ENCODE results near the gene CLEC16A. TPM values are rescaled to one million over a fixed set of nuclear protein-coding genes. Genes with fewer than 3 reads are reported as not detected.
"Not testable (repeated sequence)": the region's sequence is repeated elsewhere in the genome, so short reads cannot be mapped to it uniquely, and the experiment has no call there.

The CLEC16A gene
- total and polyA plus RNA-seq, 2 donors (not counting 1 experiment from before 2014, with no cell fraction given): 21.9 to 79.5 TPM

- ChIA-PET CTCF (interaction anchor here (0.5 to 3.2 kb wide), 3 partner anchors 10 to 307 kb away, joined by 3 to 9 read pairs (median 3); no protein-coding TSS in a partner anchor), POLR2A (interaction anchor here (0.6 to 0.9 kb wide), 3 partner anchors 14 to 58 kb away, joined by 3 to 5 read pairs (median 5); no protein-coding TSS in a partner anchor)
- intact Hi-C loops (cut with micrococcal nuclease): no loop called here
- Histone ChIP-seq H3K4me2 (replicated peaks; ENCODE audit: low read depth, low read length, poor library complexity, severe bottlenecking) (no peak overlapping the region), H3K9ac (ENCODE audit: low read length) (no peak overlapping the region), H3K27me3 (replicated peaks in 1 of 4; ENCODE audit: control extremely low read depth in 1 of 4, control insufficient read depth in 3 of 4, insufficient read depth in 4 of 4, low read length in 3 of 4) (no peaks in the 10 kb centered on the region), H3K36me3 (replicated peaks in 1 of 2; ENCODE audit: control extremely low read depth in 1 of 2, control insufficient read depth in 1 of 2, extremely low read depth in 1 of 2, insufficient read depth in 2 of 2, low read length in 1 of 2) (peaks cover 4 to 17% of the 10 kb centered on the region in 2 experiments), H3K9me3 (ENCODE audit: control extremely low read depth in 1 of 3, control insufficient read depth in 2 of 3, insufficient read depth in 1 of 3, low read length in 2 of 3) (no peaks in the 10 kb centered on the region), H3K4me3 (ENCODE audit: control extremely low read depth in 1 of 5, extremely low read depth in 1 of 5, insufficient read depth in 1 of 5, low read depth in 2 of 5, low read length in 4 of 5) (no peak overlapping the region), H4K20me1 (ENCODE audit: control insufficient read depth, insufficient read depth, low read length, poor library complexity, severe bottlenecking) (no peaks in the 10 kb centered on the region), H2AFZ (ENCODE audit: insufficient read depth, low read depth, low read length, poor library complexity, severe bottlenecking) (no peak overlapping the region), H3K27ac (ENCODE audit: low read length in 2 of 2) (no peak overlapping the region), H3K79me2 (ENCODE audit: control insufficient read depth, insufficient read depth, low read length) (peaks cover 3% of the 10 kb centered on the region), H3K4me1 (ENCODE audit: control insufficient read depth in 2 of 2, insufficient read depth in 2 of 2, low read length in 2 of 2) (peaks cover 18 to 32% of the 10 kb centered on the region in 2 donors)
- peaks cover 47% of the 10 kb centered on the region for H3K4me1 Mint-ChIP-seq
- H3K9me3 Mint-ChIP-seq (ENCODE audit: insufficient read depth): no peaks in the 10 kb centered on the region
- no peak overlapping the region for H3K4me3 Mint-ChIP-seq
- TF ChIP-seq, protein P1, sequence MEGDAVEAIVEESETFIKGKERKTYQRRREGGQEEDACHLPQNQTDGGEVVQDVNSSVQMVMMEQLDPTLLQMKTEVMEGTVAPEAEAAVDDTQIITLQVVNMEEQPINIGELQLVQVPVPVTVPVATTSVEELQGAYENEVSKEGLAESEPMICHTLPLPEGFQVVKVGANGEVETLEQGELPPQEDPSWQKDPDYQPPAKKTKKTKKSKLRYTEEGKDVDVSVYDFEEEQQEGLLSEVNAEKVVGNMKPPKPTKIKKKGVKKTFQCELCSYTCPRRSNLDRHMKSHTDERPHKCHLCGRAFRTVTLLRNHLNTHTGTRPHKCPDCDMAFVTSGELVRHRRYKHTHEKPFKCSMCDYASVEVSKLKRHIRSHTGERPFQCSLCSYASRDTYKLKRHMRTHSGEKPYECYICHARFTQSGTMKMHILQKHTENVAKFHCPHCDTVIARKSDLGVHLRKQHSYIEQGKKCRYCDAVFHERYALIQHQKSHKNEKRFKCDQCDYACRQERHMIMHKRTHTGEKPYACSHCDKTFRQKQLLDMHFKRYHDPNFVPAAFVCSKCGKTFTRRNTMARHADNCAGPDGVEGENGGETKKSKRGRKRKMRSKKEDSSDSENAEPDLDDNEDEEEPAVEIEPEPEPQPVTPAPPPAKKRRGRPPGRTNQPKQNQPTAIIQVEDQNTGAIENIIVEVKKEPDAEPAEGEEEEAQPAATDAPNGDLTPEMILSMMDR (IDR thresholded peaks at IDR 0.05): no peak
- no CpG with 5 or more reads among the region's 9 CpGs for WGBS (ENCODE audit: insufficient coverage)
- no peaks in the 10 kb centered on the region for H3K27me3 Mint-ChIP-seq
- DNase-seq (no peak), ATAC-seq (ENCODE audit: low read depth) (no peak)
- H3K27ac Mint-ChIP-seq: no peak overlapping the region
These were observed 157.5 kb downstream of the CLEC16A start for GRCh38 chr16:11101695-11102522.

- Histone ChIP-seq H4K20me1 (ENCODE audit: control insufficient read depth, insufficient read depth, low read length, poor library complexity, severe bottlenecking) (no peaks in the 10 kb centered on the region), H3K27me3 (replicated peaks in 1 of 4; ENCODE audit: control extremely low read depth in 1 of 4, control insufficient read depth in 3 of 4, insufficient read depth in 4 of 4, low read length in 3 of 4) (no peaks in the 10 kb centered on the region), H3K9me3 (ENCODE audit: control extremely low read depth in 1 of 3, control insufficient read depth in 2 of 3, insufficient read depth in 1 of 3, low read length in 2 of 3) (no peaks in the 10 kb centered on the region), H3K4me1 (ENCODE audit: control insufficient read depth in 2 of 2, insufficient read depth in 2 of 2, low read length in 2 of 2) (peaks cover 18 to 32% of the 10 kb centered on the region in 2 donors), H3K4me2 (replicated peaks; ENCODE audit: low read depth, low read length, poor library complexity, severe bottlenecking) (no peak overlapping the region), H3K9ac (ENCODE audit: low read length) (no peak overlapping the region), H3K4me3 (ENCODE audit: control extremely low read depth in 1 of 5, extremely low read depth in 1 of 5, insufficient read depth in 1 of 5, low read depth in 2 of 5, low read length in 4 of 5) (no peak overlapping the region), H3K27ac (ENCODE audit: low read length in 2 of 2) (no peak overlapping the region), H3K36me3 (replicated peaks in 1 of 2; ENCODE audit: control extremely low read depth in 1 of 2, control insufficient read depth in 1 of 2, extremely low read depth in 1 of 2, insufficient read depth in 2 of 2, low read length in 1 of 2) (peaks cover 4 to 11% of the 10 kb centered on the region in 2 experiments), H3K79me2 (ENCODE audit: control insufficient read depth, insufficient read depth, low read length) (peaks cover 3% of the 10 kb centered on the region), H2AFZ (ENCODE audit: insufficient read depth, low read depth, low read length, poor library complexity, severe bottlenecking) (no peak overlapping the region)
- ChIA-PET POLR2A (interaction anchor here (0.5 to 0.9 kb wide), 4 partner anchors 14 to 265 kb away, joined by 3 to 15 read pairs (median 5); no protein-coding TSS in a partner anchor), CTCF (interaction anchor here (0.5 to 3.2 kb wide), 3 partner anchors 11 to 306 kb away, joined by 3 to 9 read pairs (median 3); no protein-coding TSS in a partner anchor)
- no peak overlapping the region for H3K4me3 Mint-ChIP-seq
- intact Hi-C loops (cut with micrococcal nuclease): no loop called here
- TF ChIP-seq EZH2 (IDR thresholded peaks at IDR 0.05; ENCODE audit: borderline replicate concordance, insufficient read depth, low read depth, low read length, poor library complexity, severe bottlenecking): no peak
- TF ChIP-seq, protein P1 (IDR thresholded peaks at IDR 0.05): no peak
- DNase-seq: no peak
- no peak for ATAC-seq (ENCODE audit: low read depth)
- no peak overlapping the region for H3K27ac Mint-ChIP-seq
- H3K27me3 Mint-ChIP-seq: no peaks in the 10 kb centered on the region
- 90% methylated on average over 2 of the region's 3 CpGs for WGBS (ENCODE audit: insufficient coverage)
- H3K9me3 Mint-ChIP-seq (ENCODE audit: insufficient read depth): no peaks in the 10 kb centered on the region
- H3K4me1 Mint-ChIP-seq: peaks cover 47% of the 10 kb centered on the region
These were observed 158.1 kb downstream of the CLEC16A start for GRCh38 chr16:11102523-11102898.

GRCh38 chr16:11103301-11103700, 158.9 kb downstream of the CLEC16A start:
- H3K27me3 ChIP-seq (replicated peaks in 1 of 4; ENCODE audit: control extremely low read depth in 1 of 4, control insufficient read depth in 3 of 4, insufficient read depth in 4 of 4, low read length in 3 of 4); H3K27ac ChIP-seq (ENCODE audit: low read length in 2 of 2); H3K9me3 ChIP-seq (ENCODE audit: control extremely low read depth in 1 of 3, control insufficient read depth in 2 of 3, insufficient read depth in 1 of 3, low read length in 2 of 3); H3K9me3 Mint-ChIP-seq (ENCODE audit: insufficient read depth); H3K27ac Mint-ChIP-seq; H4K20me1 ChIP-seq (ENCODE audit: control insufficient read depth, insufficient read depth, low read length, poor library complexity, severe bottlenecking); intact Hi-C loops (cut with micrococcal nuclease); H3K27me3 Mint-ChIP-seq; H3K4me3 Mint-ChIP-seq; H3K4me2 ChIP-seq (replicated peaks; ENCODE audit: low read depth, low read length, poor library complexity, severe bottlenecking); H2AFZ ChIP-seq (ENCODE audit: insufficient read depth, low read depth, low read length, poor library complexity, severe bottlenecking); H3K79me2 ChIP-seq (ENCODE audit: control insufficient read depth, insufficient read depth, low read length); H3K9ac ChIP-seq (ENCODE audit: low read length); ATAC-seq (ENCODE audit: low read depth); H3K4me3 ChIP-seq (ENCODE audit: control extremely low read depth in 1 of 5, extremely low read depth in 1 of 5, insufficient read depth in 1 of 5, low read depth in 2 of 5, low read length in 4 of 5); DNase-seq; H3K36me3 ChIP-seq (replicated peaks in 1 of 2; ENCODE audit: control extremely low read depth in 1 of 2, control insufficient read depth in 1 of 2, extremely low read depth in 1 of 2, insufficient read depth in 2 of 2, low read length in 1 of 2): not testable (repeated sequence)
- H3K4me1 ChIP-seq (ENCODE audit: control insufficient read depth in 2 of 2, insufficient read depth in 2 of 2, low read length in 2 of 2): peaks cover 18 to 32% of the 10 kb centered on the region in 2 donors
- peaks cover 47% of the 10 kb centered on the region for H3K4me1 Mint-ChIP-seq
- ChIA-PET POLR2A (interaction anchor here (0.9 kb wide), 1 partner anchor 153 kb away, joined by 4 read pairs; the partner anchor contains the start of gene SOCS1), CTCF (interaction anchor here (0.7 to 1.3 kb wide), 2 partner anchors 129 to 132 kb away, joined by 5 read pairs; no protein-coding TSS in a partner anchor)
- 90% methylated on average over 4 of the region's 5 CpGs for WGBS (ENCODE audit: insufficient coverage)
